Measurements from ENCODE around the gene MED16. TPM values are rescaled to one million over a fixed set of nuclear protein-coding genes. Genes with fewer than 3 reads are reported as not detected.

MED16 gene
- total RNA-seq, 1 donor from 2014 or later: 51.8 TPM

DNA sequence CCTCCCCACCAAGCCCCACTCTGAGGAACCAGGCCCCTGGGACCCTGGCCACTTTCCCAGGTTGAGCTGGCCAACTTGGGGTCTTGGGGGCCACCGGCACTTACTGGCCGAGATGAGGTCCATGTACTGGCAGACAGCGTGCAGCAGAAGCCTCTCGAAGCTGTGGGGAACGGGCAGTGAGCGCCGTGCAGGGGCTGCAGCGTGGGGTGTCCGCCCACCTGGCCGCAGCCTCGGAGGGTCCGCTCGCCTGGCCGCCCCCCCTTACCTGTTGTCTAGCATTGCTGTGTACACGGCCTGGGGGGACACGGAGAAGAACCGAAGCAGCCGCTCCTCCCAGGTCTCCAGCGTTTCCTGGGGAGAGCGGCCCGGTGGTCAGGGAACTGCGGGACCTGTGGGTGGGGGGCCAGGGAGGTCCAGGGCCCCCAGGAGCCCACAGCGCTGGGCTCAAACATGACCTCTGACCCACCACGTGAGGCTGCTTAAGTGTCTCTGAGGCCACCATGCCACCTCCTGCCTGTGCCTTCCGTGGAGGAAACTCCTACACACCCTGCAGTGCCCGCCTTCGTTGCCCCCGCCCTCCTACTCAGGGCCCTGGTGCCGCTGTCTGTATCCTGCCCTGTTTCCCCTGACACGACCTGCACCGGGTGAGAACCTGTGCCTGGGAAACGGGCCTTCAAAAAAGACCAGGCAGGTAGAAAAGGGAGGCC, 6.5 kb upstream of the MED16 start:
- intact Hi-C loops (cut with DNase I): no loop called here
- Histone ChIP-seq H3K4me1 (no peaks in the 10 kb centered on the region), H3K4me3 (no peak overlapping the region), H3K9me3 (no peaks in the 10 kb centered on the region), H3K27ac (no peak overlapping the region), H3K27me3 (no peaks in the 10 kb centered on the region), H3K36me3 (peaks cover 9% of the 10 kb centered on the region)
- ATAC-seq (no peak), DNase-seq (no peak)
- TF ChIP-seq, protein P1, sequence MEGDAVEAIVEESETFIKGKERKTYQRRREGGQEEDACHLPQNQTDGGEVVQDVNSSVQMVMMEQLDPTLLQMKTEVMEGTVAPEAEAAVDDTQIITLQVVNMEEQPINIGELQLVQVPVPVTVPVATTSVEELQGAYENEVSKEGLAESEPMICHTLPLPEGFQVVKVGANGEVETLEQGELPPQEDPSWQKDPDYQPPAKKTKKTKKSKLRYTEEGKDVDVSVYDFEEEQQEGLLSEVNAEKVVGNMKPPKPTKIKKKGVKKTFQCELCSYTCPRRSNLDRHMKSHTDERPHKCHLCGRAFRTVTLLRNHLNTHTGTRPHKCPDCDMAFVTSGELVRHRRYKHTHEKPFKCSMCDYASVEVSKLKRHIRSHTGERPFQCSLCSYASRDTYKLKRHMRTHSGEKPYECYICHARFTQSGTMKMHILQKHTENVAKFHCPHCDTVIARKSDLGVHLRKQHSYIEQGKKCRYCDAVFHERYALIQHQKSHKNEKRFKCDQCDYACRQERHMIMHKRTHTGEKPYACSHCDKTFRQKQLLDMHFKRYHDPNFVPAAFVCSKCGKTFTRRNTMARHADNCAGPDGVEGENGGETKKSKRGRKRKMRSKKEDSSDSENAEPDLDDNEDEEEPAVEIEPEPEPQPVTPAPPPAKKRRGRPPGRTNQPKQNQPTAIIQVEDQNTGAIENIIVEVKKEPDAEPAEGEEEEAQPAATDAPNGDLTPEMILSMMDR (IDR thresholded peaks at IDR 0.05): no peak

DNA sequence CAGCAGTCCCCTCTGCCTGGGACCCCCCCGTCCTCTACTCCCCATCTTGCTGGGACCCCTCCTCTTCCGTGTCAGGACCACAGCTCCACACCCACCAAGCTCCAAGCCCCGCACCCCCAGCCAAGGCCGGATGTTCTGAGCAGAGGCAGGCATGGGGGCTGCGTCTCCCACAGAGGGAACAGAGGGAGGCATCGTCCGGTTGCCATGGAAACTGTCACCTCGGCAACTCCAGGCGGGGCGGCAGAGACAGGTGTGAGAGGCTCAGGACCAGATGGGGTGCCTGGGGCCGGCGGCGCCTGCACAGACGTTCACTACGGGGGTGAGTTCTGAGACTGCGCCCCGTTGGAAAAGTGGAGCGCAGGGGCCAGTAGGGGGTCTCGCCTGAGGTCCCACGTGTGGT, 5.7 kb upstream of the MED16 start:
- Histone ChIP-seq H3K4me3 (no peak overlapping the region), H3K9me3 (no peaks in the 10 kb centered on the region), H3K36me3 (peaks cover 9% of the 10 kb centered on the region), H3K27me3 (no peaks in the 10 kb centered on the region), H3K27ac (no peak overlapping the region), H3K4me1 (no peaks in the 10 kb centered on the region)
- ATAC-seq (no peak), DNase-seq (no peak)
- intact Hi-C loops (cut with DNase I): no loop called here
- TF ChIP-seq, protein P1 (IDR thresholded peaks at IDR 0.05): no peak

DNA sequence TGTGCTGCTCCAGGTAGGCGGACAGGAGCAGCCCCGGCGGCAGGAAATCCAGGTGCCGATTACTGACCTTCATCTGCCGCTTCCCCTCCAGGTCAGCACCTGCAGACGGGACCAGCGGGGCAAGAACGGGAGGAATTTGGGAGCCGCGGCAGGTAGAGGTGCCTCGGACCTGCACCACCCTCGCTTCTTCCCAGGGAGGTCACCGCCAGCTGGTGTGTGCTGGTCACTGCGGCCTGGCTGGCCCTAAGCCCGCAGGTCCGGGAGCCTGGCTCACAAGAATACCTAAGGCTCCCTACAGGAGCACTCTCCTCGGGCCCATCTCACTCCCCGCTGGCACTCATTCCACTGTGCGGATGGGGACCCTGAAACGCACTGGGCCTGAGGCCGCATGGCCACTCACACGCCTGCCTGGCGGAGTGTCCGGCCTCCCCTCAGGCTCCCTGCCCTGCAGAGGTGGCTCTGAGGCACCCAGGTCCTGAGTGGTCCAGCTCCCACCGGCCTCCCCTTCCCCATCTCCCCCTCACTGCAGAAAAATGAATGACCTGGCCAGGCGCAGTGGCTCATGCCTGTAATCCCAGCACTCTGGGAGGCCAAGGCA, 4.6 kb upstream of the MED16 start:
- peaks cover 9% of the 10 kb centered on the region for H3K36me3 ChIP-seq
- intact Hi-C loops (cut with DNase I): no loop called here
- DNase-seq: no peak
- no peaks in the 10 kb centered on the region for H3K27me3 ChIP-seq
- no peak overlapping the region for H3K27ac ChIP-seq
- H3K4me3 ChIP-seq: no peak overlapping the region
- TF ChIP-seq, protein P1 (IDR thresholded peaks at IDR 0.05): no peak
- ATAC-seq: no peak
- H3K4me1 ChIP-seq: no peaks in the 10 kb centered on the region
- no peaks in the 10 kb centered on the region for H3K9me3 ChIP-seq

DNA sequence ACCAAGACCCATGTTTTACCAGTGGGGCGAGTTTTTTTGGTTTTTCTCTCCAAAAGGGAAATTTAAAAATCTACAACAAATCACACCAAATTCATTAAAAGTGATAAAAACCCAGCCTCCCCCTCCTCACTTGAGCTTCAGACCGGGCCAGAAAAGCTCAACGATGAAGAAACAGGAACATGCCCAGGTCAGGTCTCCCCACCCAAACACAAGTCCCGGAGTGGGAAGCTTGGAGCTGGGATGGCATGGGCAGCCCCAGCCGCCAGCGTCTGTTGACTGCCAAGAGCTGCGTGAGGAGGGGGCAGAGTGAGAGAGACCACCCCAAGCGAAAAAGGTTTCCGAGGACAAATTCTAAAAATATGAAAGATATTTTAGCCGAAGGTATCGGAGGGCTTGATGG, 4.0 kb upstream of the MED16 start:
- TF ChIP-seq, protein P1 (IDR thresholded peaks at IDR 0.05): no peak
- H3K27me3 ChIP-seq: no peaks in the 10 kb centered on the region
- DNase-seq (no peak), ATAC-seq (no peak)
- intact Hi-C loops (cut with DNase I): no loop called here
- H3K27ac ChIP-seq: no peak overlapping the region
- peaks cover 3% of the 10 kb centered on the region for H3K4me1 ChIP-seq
- no peak overlapping the region for H3K4me3 ChIP-seq
- no peaks in the 10 kb centered on the region for H3K9me3 ChIP-seq
- peaks cover 9% of the 10 kb centered on the region for H3K36me3 ChIP-seq

DNA sequence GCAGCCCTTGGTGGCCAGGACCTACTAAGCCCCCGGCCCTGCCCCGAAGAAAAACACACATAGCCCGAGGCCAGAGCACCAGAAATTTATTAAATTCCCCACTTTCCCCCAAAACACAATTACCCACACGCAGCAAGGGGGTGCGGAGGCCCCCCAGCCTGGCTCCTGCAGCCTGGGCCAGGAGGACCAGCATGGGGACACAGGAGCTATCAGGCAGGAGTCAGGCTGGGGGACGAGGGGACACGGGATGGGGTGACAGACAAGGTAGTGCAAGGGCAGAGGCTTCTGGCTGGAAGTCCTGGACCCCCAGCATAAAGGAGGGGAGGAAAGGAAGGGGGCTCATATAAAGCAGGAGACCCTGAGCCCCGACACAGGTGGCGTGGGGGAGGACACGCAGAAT, 3.4 kb upstream of the MED16 start:
- ATAC-seq (no peak), DNase-seq (no peak)
- H3K4me1 ChIP-seq: peaks cover 5% of the 10 kb centered on the region
- intact Hi-C loops (cut with DNase I): no loop called here
- peaks cover 9% of the 10 kb centered on the region for H3K36me3 ChIP-seq
- TF ChIP-seq, protein P1 (IDR thresholded peaks at IDR 0.05): no peak
- no peak overlapping the region for H3K27ac ChIP-seq
- H3K27me3 ChIP-seq: no peaks in the 10 kb centered on the region
- no peak overlapping the region for H3K4me3 ChIP-seq
- H3K9me3 ChIP-seq: no peaks in the 10 kb centered on the region

Measured in upper lobe of right lung (tissue), 1 donor.